Muscle layer of duodenum (tissue), 2 donors: Measurements from ENCODE around the gene FGD2.

Source experiments
- H3K27ac ChIP-seq: one replicate; pipeline ENCODE4 v1.7.0; 2013; ENCODE audit warnings: mild to moderate bottlenecking, low read length
- H3K27me3 ChIP-seq: one replicate; pipeline ENCODE4 v1.7.0; 2013; ENCODE audit warnings: low read depth, mild to moderate bottlenecking, control low read depth, low read length
- H3K36me3 ChIP-seq, 2 donors: one replicate each; pipeline ENCODE4 v1.7.0; 2013; ENCODE audit warnings: low read length in 2 of 2, control low read depth in 1 of 2, mild to moderate bottlenecking in 1 of 2; ENCODE audit not compliant: insufficient read depth in 2 of 2, control insufficient read depth in 1 of 2
- H3K4me1 ChIP-seq, 2 donors: one replicate each; pipeline ENCODE4 v1.7.0; 2013; ENCODE audit warnings: low read length in 2 of 2, mild to moderate bottlenecking in 2 of 2, control low read depth in 1 of 2, moderate library complexity in 1 of 2; ENCODE audit not compliant: insufficient read depth in 2 of 2, control insufficient read depth in 1 of 2
- H3K4me3 ChIP-seq, 2 donors: one replicate each; pipeline ENCODE4 v1.7.0; 2013; ENCODE audit warnings: low read length in 2 of 2, low read depth in 1 of 2, mild to moderate bottlenecking in 1 of 2
- H3K9me3 ChIP-seq, 2 donors: one replicate each; pipeline ENCODE4 v1.7.0; 2013; ENCODE audit warnings: low read length in 2 of 2, control low read depth in 1 of 2, mild to moderate bottlenecking in 1 of 2; ENCODE audit not compliant: control insufficient read depth in 1 of 2
- donor health status: healthy.

The FGD2 gene

DNA sequence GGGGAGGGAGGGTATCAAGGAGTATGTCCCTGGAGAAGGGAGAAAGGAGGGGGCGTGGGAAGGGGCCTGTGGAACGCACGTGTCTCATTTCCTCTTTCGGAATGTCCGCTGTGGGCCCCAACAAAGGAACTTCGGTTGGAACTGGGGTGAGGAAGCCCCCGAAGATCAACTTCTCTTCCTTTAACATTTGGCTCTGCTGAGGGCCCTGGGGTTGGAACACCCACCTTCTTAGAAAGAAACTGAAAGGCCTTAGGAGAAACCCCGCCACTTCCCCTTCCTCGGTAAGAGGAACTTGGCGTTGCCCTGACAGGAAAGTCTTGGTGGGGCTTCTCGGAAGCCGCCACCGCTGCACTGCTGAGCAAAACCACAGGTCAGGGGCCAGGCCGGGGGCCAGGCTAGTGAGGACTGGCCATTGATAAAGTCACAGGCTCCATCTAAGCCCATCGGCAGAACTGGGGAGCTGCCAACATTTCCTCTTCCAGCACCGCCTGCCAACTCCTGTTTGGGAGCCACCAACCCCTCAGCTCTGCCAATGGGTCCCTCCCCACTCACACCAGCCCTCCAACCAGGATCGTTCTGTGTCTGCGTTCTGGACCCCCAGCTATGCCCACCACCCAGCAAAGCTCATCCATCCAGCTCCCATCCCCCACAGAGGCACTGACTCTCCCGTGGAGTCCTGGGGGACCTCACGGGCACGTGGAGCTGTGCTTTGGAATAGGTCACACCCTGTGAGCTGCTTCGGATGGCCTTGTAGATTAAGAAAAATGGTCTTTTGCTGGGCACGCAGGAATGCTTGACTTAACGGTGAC lies 44.8 kb downstream of the FGD2 start:
- H3K27ac ChIP-seq: peak overlapping the region; percentile 64
- no peaks in the 10 kb centered on the region for H3K9me3 ChIP-seq
- H3K36me3 ChIP-seq: no peaks in the 10 kb centered on the region
- H3K4me1 ChIP-seq: peaks cover 11 to 17% of the 10 kb centered on the region in 2 donors
- H3K4me3 ChIP-seq: no peak overlapping the region
- H3K27me3 ChIP-seq: no peaks in the 10 kb centered on the region

- no peak overlapping the region for H3K4me3 ChIP-seq
- H3K4me1 ChIP-seq: peaks cover 11 to 17% of the 10 kb centered on the region in 2 donors
- no peaks in the 10 kb centered on the region for H3K9me3 ChIP-seq
- H3K36me3 ChIP-seq: no peaks in the 10 kb centered on the region
- peak overlapping the region; percentile 64 for H3K27ac ChIP-seq
- H3K27me3 ChIP-seq: no peaks in the 10 kb centered on the region
Measured at GRCh38 chr6:37050854-37051137, 45.3 kb downstream of the FGD2 start.

DNA sequence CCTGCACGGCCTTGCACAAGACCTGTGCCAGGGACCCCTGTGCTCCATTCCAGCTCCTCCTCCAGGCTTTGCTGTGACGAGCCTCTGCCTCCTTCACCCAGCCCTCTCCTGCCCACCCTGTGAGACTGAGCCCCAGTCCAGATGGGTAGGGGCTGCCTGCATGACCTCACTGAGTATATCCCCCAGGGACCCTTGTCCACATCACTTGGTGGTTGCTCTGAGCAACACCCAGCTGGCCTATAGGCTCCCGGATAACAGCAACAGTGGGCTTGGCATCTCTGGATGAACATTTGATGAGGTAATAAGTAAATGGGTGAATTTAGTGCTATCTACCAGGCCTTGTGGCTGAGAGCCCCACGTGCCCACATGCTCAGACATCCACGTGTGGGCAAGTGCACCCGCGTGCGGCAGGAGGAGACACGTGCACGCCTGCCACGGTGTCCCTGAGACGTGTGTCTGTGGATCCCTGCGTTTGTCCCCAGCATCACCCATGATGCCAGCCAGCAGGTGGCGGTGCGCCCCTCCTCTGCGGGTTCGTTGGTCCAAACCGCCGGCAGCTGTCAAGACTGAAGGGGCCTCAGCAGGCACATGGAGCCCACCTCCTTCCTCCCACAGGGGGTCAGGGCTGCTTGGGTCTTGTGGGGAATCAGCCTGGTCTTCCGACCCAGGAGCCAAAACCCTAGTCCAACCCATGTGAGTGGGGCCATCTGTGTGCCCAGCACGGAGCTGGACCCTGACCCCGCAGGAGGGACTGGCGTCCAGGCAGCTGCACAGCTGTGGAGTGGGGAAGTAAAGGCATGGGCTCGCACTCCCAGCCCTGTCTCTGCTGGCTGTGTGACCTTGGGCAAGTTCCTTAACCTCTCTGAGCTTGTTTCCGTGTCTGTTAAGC lies 45.9 kb downstream of the FGD2 start:
- Histone ChIP-seq H3K27me3 (no peaks in the 10 kb centered on the region), H3K4me3 (no peak overlapping the region), H3K36me3 (no peaks in the 10 kb centered on the region), H3K4me1 (peaks cover 11 to 17% of the 10 kb centered on the region in 2 donors), H3K9me3 (no peaks in the 10 kb centered on the region), H3K27ac (no peak overlapping the region)

DNA sequence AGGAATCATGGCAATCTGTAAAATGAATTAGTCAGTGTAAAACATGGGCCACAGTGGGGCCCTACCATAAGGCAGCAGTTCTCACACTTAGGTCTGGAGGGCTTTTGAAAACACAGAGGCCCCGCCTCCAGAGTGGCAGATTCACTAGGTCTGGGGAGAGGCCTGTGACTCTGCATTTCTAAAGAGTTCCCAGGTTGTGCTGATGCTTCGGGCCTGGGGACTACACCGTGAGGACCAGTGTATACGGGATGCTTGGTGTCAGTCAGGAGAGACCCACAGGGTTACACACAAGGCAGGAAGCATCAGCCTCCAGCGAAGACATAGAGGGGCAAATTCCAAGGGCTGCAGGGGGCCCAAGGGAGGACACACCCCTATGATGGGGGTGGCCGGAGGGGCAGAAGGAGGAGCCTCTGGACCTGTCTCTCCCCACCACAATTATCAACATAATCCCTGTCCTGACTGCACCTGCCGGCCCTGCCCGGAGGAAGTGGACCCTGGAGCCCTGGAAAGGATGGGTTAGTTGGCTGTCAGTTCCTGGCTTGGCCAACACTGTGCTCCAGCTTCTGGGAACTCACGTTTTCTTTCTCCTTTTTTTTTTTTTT lies 46.7 kb downstream of the FGD2 start:
- H3K36me3 ChIP-seq: no peaks in the 10 kb centered on the region
- no peak overlapping the region for H3K4me3 ChIP-seq
- H3K27me3 ChIP-seq: no peaks in the 10 kb centered on the region
- peaks cover 11 to 17% of the 10 kb centered on the region in 2 donors for H3K4me1 ChIP-seq
- H3K9me3 ChIP-seq: no peaks in the 10 kb centered on the region
- no peak overlapping the region for H3K27ac ChIP-seq

DNA sequence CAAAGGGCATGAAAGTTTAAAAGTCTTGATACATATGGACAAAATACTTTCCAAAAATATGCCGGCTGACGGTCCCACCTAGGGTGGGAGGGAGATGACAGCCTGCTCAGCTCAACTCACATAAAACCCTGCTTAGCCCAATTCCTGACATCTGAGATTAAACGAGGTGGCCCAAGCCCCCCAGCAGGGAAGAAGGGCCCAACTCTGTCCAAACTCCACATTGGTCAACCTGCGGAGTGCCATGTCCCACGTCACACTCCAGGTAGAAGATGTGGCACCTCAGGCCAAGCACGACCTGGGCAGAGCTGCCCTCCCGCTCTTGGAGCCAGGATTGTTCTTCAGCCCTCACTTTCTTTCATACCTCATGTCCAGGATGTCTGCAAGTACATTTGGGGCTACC lies 48.2 kb downstream of the FGD2 start:
- Histone ChIP-seq H3K9me3 (no peaks in the 10 kb centered on the region), H3K4me1 (peaks cover 11 to 17% of the 10 kb centered on the region in 2 donors), H3K36me3 (no peaks in the 10 kb centered on the region), H3K27me3 (no peaks in the 10 kb centered on the region), H3K27ac (no peak overlapping the region), H3K4me3 (no peak overlapping the region)

DNA sequence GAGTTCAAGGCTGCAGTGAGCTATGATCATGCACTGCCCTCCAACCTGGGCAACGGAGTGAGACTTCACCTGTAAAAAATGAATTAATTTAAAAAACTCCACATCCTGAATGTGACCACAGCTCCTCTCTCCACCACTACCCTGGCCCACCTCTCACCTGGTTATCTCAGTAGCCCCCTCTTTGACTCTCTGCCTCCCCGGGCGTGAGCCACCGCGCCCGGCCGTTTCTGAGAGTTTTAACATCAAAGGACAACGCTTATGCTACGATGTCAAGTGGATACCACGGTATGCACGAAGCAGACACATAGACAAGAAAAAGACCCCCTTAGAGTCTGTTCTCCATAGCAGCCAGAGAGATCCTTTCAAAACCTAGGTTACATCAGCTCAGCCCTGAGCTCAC lies 48.7 kb downstream of the FGD2 start:
- H3K9me3 ChIP-seq: no peaks in the 10 kb centered on the region

GRCh38 chr6:37054580-37054979 lies 49.1 kb downstream of the FGD2 start:
- H3K27ac ChIP-seq: no peak overlapping the region
- H3K9me3 ChIP-seq: no peaks in the 10 kb centered on the region
- no peak overlapping the region for H3K4me3 ChIP-seq
- H3K4me1 ChIP-seq: peaks cover 11 to 20% of the 10 kb centered on the region in 2 donors
- H3K36me3 ChIP-seq: peaks cover 0 to 3% of the 10 kb centered on the region in 2 donors
- no peaks in the 10 kb centered on the region for H3K27me3 ChIP-seq

More for the DNA sequence above, 48.7 kb downstream of the FGD2 start:
- Histone ChIP-seq H3K36me3 (no peaks in the 10 kb centered on the region), H3K4me3 (no peak overlapping the region), H3K27ac (no peak overlapping the region), H3K4me1 (peaks cover 11 to 17% of the 10 kb centered on the region in 2 donors), H3K27me3 (no peaks in the 10 kb centered on the region)

DNA sequence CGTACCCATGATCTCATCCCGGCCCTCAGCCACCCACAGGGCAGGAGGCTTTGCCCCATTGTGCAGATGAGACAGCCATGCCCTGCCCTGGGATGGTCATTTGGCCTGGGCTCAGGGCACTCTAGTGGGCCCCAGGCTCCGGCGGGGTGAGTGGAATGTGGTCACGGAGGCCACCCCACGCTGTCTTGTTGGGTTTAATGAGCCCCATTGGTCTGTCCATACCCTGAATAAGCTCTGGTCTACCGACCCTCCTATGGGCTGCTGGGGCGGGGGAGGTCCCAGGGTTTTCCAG lies 50.6 kb downstream of the FGD2 start:
- no peaks in the 10 kb centered on the region for H3K9me3 ChIP-seq
- peaks cover 16 to 17% of the 10 kb centered on the region in 2 donors for H3K4me1 ChIP-seq
- H3K27me3 ChIP-seq: no peaks in the 10 kb centered on the region
- no peak overlapping the region for H3K27ac ChIP-seq
- no peak overlapping the region for H3K4me3 ChIP-seq
- H3K36me3 ChIP-seq: peaks cover 0 to 7% of the 10 kb centered on the region in 2 donors

DNA sequence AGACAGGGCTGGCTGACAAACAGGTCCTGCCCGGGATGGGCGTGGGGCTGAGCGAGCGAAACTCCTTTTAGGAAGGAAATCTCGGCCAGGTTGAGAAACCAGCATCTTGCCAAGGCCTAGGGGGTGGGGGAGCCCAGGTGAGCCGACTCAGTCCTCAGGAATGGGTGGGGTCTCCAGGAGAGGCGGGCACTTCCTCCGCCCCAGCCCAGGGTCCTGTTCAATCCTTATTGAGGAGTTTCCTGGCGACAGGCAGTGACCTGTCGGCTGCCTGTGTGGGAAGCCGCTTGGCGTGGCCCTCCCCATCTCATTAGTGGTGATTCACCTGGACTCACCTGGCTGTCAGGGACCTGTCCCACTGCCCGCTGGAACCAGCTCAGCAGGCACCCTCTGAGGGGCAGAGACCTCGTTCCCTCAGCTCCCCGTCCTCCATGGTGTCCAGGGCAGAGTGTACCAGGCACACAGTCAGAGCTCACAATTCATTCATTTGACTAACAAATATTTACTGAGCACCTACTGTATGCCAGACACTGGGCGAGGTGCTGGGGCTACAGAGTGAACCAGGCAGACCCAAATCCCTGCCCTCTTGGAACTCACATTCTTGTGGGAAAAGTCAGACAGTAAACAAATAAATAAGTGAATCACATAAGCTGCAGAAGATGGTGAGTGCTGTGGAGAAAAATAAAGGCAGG lies 51.1 kb downstream of the FGD2 start:
- Histone ChIP-seq H3K4me1 (peaks cover 12 to 15% of the 10 kb centered on the region in 2 donors), H3K36me3 (peaks cover 0 to 7% of the 10 kb centered on the region in 2 donors), H3K4me3 (no peak overlapping the region), H3K27me3 (no peaks in the 10 kb centered on the region), H3K27ac (no peak overlapping the region), H3K9me3 (no peaks in the 10 kb centered on the region)

GRCh38 chr6:37057128-37057471 lies 51.6 kb downstream of the FGD2 start:
- Histone ChIP-seq H3K27ac (no peak overlapping the region), H3K27me3 (no peaks in the 10 kb centered on the region), H3K36me3 (peaks cover 0 to 7% of the 10 kb centered on the region in 2 donors), H3K4me3 (no peak overlapping the region), H3K9me3 (no peaks in the 10 kb centered on the region), H3K4me1 (peaks cover 7 to 11% of the 10 kb centered on the region in 2 donors)

DNA sequence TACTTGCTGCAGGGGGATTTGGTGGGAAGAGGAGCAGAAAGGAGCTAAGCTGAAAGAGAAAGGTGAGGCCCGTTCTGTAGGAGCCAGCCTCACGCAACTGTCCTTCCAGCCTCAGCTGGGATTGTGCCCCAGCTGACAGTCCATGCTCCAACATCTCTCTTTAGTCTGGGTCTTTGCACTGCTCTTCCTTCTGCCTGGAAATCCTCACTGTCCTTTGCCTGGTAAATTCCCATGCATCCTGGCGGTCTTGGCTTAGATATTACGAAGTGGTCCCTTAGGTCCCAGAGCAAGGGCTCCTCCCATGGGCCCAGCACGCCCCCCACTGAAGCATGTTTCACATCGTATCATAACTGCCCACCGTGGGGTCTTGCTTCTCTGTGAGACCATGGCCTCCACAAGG lies 52.2 kb downstream of the FGD2 start:
- peaks cover 0 to 7% of the 10 kb centered on the region in 2 donors for H3K36me3 ChIP-seq
- no peak overlapping the region for H3K4me3 ChIP-seq
- H3K9me3 ChIP-seq: no peaks in the 10 kb centered on the region
- H3K27me3 ChIP-seq: no peaks in the 10 kb centered on the region
- no peak overlapping the region for H3K27ac ChIP-seq
- H3K4me1 ChIP-seq: peaks cover 6 to 11% of the 10 kb centered on the region in 2 donors
